Measurements from ENCODE around the gene RBM20. TPM values are rescaled to one million over a fixed set of nuclear protein-coding genes. Genes with fewer than 3 reads are reported as not detected.

The RBM20 gene
- total RNA-seq, 4 donors from 2014 or later: 0.62 to 7.4 (median 3.9) TPM

DNA sequence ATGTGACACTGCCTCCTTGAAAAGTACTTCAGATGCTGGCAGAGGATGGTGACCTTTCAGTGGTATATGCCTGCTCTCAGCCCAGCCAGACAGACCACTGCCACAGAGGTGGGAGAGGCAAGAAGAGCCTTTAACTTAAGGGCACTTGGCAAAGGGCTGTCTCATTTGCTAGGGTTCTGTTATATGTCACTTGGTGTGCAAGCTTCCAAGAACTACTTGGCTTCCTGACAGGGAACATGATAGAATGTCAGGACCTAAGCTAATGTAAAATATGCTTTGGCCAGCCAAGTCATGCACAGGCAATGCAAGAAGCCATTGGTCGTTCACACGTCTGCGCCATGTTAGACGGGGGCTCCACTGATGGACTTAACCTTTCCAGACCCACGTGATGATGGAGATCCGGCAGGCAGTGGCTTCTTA is 54.7 kb downstream of the RBM20 start:
- no peaks in the 10 kb centered on the region for H3K27me3 ChIP-seq
- H3K36me3 ChIP-seq: no peaks in the 10 kb centered on the region
- TF ChIP-seq EP300 (IDR thresholded peaks at IDR 0.05) (no peak), POLR2AphosphoS5 (IDR thresholded peaks at IDR 0.05) (peak; percentile 87)
- no peaks in the 10 kb centered on the region for H3K9me3 ChIP-seq
- H3K4me1 ChIP-seq: no peaks in the 10 kb centered on the region
- 28 to 39% methylated on average over 6 of the region's 6 CpGs for WGBS, 2 donors (ENCODE audit: low coverage in 1 of 2)
- no peak for ATAC-seq
- H3K27ac ChIP-seq: no peak overlapping the region
- H3K4me3 ChIP-seq: no peak overlapping the region

DNA sequence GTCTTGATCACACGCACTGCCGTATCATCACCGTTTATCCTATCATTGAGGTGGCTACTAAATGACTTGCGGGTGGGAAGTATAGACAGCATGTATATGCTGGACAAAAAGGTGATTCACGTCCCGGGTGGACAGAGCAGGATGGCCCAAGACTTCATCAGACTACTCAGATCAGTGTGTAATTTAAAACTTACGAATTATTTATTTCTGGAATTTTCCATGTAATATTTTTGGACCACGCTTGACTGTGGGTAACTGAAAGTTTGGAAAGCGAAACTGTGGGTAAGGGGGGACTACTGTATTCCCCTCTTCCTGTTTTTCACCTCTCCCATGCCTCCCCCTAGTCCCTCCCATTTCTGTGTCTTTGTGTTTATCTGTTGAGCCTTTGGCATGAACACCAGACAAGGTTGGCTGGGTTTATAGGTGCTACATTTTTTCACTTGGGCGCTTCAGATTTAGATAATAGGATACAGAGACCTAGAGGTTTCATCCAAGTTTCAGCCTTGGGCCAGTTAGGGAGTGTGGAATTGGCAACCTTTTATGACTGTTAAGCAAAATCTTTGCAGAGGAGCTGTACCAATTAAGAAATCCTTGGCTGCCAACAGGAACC is 55.8 kb downstream of the RBM20 start:
- WGBS, 2 donors (ENCODE audit: low coverage in 1 of 2): 79 to 91% methylated on average over 7 to 9 of the region's 10 CpGs
- TF ChIP-seq POLR2AphosphoS5 (IDR thresholded peaks at IDR 0.05) (no peak), EP300 (IDR thresholded peaks at IDR 0.05) (no peak), POLR2A (IDR thresholded peaks at IDR 0.05) (no peak)
- TF ChIP-seq, protein P1, sequence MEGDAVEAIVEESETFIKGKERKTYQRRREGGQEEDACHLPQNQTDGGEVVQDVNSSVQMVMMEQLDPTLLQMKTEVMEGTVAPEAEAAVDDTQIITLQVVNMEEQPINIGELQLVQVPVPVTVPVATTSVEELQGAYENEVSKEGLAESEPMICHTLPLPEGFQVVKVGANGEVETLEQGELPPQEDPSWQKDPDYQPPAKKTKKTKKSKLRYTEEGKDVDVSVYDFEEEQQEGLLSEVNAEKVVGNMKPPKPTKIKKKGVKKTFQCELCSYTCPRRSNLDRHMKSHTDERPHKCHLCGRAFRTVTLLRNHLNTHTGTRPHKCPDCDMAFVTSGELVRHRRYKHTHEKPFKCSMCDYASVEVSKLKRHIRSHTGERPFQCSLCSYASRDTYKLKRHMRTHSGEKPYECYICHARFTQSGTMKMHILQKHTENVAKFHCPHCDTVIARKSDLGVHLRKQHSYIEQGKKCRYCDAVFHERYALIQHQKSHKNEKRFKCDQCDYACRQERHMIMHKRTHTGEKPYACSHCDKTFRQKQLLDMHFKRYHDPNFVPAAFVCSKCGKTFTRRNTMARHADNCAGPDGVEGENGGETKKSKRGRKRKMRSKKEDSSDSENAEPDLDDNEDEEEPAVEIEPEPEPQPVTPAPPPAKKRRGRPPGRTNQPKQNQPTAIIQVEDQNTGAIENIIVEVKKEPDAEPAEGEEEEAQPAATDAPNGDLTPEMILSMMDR (IDR thresholded peaks at IDR 0.05): no peak
- ATAC-seq: no peak

DNA sequence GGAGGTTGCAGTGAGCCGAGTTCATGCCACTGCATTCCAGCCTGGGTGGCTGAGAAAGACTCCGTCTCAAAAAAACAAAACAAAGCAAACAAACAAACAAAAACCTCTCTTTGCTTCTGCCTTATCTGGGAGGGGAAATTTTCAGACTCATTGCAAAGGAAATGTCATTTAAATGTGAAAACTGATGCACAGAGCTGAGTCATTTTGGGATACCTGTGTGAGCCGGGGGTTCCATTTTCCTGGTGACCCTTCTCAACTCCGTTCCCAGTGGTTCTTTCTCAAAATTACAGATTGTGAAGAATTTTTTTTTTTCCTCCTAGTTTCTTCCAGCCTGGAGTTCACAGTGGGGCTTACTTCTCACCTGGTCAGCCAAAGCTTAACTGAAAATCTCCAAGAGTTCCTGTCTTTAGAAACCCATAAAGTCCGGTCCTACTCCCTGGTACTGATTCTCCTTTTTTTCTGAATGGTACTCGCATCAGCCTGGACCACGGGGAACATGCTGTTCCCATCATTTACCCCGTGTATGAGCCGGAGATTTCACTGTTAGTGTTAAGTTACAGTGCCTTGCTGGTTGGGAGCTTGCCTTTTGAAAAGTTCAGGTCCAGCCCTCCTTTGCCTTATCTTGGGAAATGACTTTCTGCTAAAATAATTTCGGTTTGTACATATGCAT is 56.9 kb downstream of the RBM20 start:
- 74 to 86% methylated on average over 10 of the region's 10 CpGs for WGBS, 2 donors (ENCODE audit: low coverage in 1 of 2)
- H3K36me3 ChIP-seq: no peaks in the 10 kb centered on the region
- H3K9me3 ChIP-seq: no peaks in the 10 kb centered on the region
- ATAC-seq: no peak
- H3K4me1 ChIP-seq: no peaks in the 10 kb centered on the region
- no peak overlapping the region for H3K27ac ChIP-seq
- TF ChIP-seq, protein P1 (IDR thresholded peaks at IDR 0.05): no peak
- TF ChIP-seq POLR2AphosphoS5 (IDR thresholded peaks at IDR 0.05) (no peak), EP300 (IDR thresholded peaks at IDR 0.05) (no peak), POLR2A (IDR thresholded peaks at IDR 0.05) (no peak)
- no peak overlapping the region for H3K4me3 ChIP-seq
- H3K27me3 ChIP-seq: no peaks in the 10 kb centered on the region

More for the DNA sequence above, 55.8 kb downstream of the RBM20 start:
- H3K4me3 ChIP-seq: no peak overlapping the region
- no peaks in the 10 kb centered on the region for H3K4me1 ChIP-seq
- no peak overlapping the region for H3K27ac ChIP-seq
- no peaks in the 10 kb centered on the region for H3K27me3 ChIP-seq
- no peaks in the 10 kb centered on the region for H3K36me3 ChIP-seq
- H3K9me3 ChIP-seq: no peaks in the 10 kb centered on the region

DNA sequence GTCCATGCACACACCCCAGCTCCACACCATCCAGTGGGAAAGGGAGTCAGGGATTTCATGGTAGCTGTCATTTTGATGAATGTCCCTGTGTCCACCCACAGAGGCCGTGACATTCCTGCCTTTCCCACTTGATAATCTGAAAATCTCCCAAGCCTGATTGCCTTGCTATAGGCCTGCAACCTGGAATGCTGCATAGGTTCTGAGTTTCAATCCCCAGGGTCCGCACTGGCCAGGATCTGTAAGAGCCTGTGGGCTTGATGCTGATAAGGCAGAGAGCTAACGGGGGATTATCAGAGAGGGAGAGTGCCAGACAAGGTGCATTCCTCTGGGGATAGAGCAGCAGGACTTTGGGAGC is 57.5 kb downstream of the RBM20 start:
- no peaks in the 10 kb centered on the region for H3K4me1 ChIP-seq
- no peaks in the 10 kb centered on the region for H3K36me3 ChIP-seq
- H3K9me3 ChIP-seq: no peaks in the 10 kb centered on the region
- ATAC-seq: no peak
- H3K27ac ChIP-seq: no peak overlapping the region
- TF ChIP-seq POLR2AphosphoS5 (IDR thresholded peaks at IDR 0.05) (no peak), POLR2A (IDR thresholded peaks at IDR 0.05) (no peak), EP300 (IDR thresholded peaks at IDR 0.05) (no peak)
- TF ChIP-seq, protein P1 (IDR thresholded peaks at IDR 0.05): no peak
- no peak overlapping the region for H3K4me3 ChIP-seq
- whole genome bisulfite sequencing, 2 donors (ENCODE audit: low coverage in 1 of 2): 53 to 63% methylated on average over 1 to 2 of the region's 3 CpGs
- H3K27me3 ChIP-seq: no peaks in the 10 kb centered on the region

DNA sequence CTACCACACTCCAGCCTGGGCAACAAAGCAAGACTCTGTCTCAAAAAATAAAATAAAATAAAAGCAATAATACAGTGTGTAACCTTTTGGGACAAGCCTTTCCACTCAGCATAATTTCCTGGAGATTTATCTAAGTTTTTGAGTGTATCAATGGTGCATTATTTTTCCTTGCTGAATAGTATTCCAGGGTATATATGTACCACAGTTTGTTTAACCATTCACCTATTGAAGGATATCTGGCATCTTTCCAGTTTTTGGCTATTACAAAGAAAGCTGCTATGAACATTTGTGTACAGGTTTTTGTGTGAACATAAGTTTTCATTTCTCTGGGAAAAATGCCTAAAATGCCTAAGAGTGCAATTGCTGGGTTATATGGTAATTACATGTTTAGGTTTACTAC is 59.9 kb downstream of the RBM20 start:
- Histone ChIP-seq H3K27ac (no peak overlapping the region), H3K4me1 (no peaks in the 10 kb centered on the region), H3K4me3 (no peak overlapping the region), H3K9me3 (no peaks in the 10 kb centered on the region), H3K36me3 (no peaks in the 10 kb centered on the region), H3K27me3 (no peaks in the 10 kb centered on the region)
- ATAC-seq: no peak
- TF ChIP-seq, protein P1 (IDR thresholded peaks at IDR 0.05): no peak
- TF ChIP-seq POLR2A (IDR thresholded peaks at IDR 0.05) (no peak), POLR2AphosphoS5 (IDR thresholded peaks at IDR 0.05) (no peak), EP300 (IDR thresholded peaks at IDR 0.05) (no peak)

Measured in gastroesophageal sphincter (tissue), 4 donors.